ENCODE results near the gene IL11.

Gene IL11

DNA sequence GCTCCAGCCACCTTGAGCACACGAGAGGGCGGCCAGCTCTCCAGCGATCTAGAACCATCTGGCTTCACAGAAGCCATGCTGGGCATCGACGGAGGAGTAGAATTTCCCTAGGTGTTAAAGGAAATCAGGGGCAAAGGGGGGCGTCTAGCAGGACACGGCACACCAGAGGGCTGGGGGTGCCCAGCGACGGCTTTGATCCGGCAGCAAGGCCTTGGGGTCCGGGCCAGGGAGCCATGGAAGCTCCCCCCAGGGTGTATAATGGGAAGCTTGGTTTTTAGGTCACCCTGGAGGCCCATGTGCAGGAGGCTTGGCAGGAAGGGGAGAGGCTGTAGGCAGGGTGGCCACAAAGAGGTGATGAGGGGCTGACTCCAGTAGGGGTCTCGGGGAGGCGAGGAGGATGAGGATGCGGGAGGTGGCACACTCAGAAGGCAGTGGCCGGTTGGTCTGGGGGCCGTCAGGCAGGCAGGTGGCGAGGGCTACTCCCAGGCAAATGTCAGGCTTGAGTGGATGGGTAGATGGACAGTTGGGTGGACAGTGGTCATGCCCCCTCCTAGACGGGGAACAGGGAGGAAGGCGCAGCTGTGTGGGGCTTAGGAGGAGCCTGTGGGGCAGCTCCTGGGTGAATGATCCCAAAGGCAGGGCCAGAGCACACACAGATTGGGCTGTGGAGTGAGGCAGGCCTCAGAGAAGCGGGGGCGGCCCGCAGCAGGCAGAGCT is 25.0 kb downstream of the IL11 start:
- no peaks in the 10 kb centered on the region for H3K9me3 ChIP-seq (ENCODE audit: control insufficient read depth, low read length)
- no peak overlapping the region for H2AFZ ChIP-seq
- H3K4me1 ChIP-seq, result no peaks in the 10 kb centered on the region
- H3K79me2 ChIP-seq, result peaks cover 3% of the 10 kb centered on the region
- no peaks in the 10 kb centered on the region for H3K36me3 ChIP-seq (ENCODE audit: control insufficient read depth, insufficient read depth, low read length)
- H3K9ac ChIP-seq, result no peak overlapping the region
- TF ChIP-seq, protein P1, sequence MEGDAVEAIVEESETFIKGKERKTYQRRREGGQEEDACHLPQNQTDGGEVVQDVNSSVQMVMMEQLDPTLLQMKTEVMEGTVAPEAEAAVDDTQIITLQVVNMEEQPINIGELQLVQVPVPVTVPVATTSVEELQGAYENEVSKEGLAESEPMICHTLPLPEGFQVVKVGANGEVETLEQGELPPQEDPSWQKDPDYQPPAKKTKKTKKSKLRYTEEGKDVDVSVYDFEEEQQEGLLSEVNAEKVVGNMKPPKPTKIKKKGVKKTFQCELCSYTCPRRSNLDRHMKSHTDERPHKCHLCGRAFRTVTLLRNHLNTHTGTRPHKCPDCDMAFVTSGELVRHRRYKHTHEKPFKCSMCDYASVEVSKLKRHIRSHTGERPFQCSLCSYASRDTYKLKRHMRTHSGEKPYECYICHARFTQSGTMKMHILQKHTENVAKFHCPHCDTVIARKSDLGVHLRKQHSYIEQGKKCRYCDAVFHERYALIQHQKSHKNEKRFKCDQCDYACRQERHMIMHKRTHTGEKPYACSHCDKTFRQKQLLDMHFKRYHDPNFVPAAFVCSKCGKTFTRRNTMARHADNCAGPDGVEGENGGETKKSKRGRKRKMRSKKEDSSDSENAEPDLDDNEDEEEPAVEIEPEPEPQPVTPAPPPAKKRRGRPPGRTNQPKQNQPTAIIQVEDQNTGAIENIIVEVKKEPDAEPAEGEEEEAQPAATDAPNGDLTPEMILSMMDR (IDR thresholded peaks at IDR 0.05), result no peak
- no peak overlapping the region for H3K27ac ChIP-seq
- no peaks in the 10 kb centered on the region for H3K27me3 ChIP-seq (ENCODE audit: control insufficient read depth, insufficient read depth, low read length)
- no peak overlapping the region for H3K4me3 ChIP-seq (ENCODE audit: low read depth, low read length)
- no peak overlapping the region for H3K4me2 ChIP-seq (ENCODE audit: low read length)

DNA sequence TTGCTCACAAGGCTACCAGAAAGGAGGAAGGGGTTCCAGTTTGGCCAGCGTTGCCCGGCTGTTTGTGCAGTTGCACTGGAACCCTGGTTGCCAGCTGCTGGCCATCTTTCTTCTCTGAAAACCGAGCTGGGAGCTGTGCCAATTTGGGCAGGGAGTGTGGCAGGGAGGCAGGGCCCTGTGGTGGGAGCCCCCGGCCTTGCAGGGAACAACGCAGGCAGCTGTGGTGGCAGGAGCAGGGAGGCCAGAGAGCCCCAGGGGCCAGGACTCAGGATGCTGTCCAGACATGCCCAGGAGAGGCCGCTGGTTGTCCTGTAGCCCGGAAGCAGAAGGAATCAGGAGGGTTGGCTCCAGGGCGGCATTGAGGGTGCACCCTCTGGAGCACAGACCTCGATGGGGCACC is 25.8 kb downstream of the IL11 start:
- Histone ChIP-seq H3K27ac (no peak overlapping the region), H3K79me2 (peaks cover 4% of the 10 kb centered on the region), H3K4me1 (no peaks in the 10 kb centered on the region), H3K27me3 (ENCODE audit: control insufficient read depth, insufficient read depth, low read length) (no peaks in the 10 kb centered on the region), H3K4me2 (ENCODE audit: low read length) (no peak overlapping the region), H2AFZ (no peak overlapping the region), H3K36me3 (ENCODE audit: control insufficient read depth, insufficient read depth, low read length) (no peaks in the 10 kb centered on the region), H3K9me3 (ENCODE audit: control insufficient read depth, low read length) (no peaks in the 10 kb centered on the region), H3K9ac (no peak overlapping the region), H3K4me3 (ENCODE audit: low read depth, low read length) (no peak overlapping the region)
- TF ChIP-seq, protein P1 (IDR thresholded peaks at IDR 0.05), result no peak

DNA sequence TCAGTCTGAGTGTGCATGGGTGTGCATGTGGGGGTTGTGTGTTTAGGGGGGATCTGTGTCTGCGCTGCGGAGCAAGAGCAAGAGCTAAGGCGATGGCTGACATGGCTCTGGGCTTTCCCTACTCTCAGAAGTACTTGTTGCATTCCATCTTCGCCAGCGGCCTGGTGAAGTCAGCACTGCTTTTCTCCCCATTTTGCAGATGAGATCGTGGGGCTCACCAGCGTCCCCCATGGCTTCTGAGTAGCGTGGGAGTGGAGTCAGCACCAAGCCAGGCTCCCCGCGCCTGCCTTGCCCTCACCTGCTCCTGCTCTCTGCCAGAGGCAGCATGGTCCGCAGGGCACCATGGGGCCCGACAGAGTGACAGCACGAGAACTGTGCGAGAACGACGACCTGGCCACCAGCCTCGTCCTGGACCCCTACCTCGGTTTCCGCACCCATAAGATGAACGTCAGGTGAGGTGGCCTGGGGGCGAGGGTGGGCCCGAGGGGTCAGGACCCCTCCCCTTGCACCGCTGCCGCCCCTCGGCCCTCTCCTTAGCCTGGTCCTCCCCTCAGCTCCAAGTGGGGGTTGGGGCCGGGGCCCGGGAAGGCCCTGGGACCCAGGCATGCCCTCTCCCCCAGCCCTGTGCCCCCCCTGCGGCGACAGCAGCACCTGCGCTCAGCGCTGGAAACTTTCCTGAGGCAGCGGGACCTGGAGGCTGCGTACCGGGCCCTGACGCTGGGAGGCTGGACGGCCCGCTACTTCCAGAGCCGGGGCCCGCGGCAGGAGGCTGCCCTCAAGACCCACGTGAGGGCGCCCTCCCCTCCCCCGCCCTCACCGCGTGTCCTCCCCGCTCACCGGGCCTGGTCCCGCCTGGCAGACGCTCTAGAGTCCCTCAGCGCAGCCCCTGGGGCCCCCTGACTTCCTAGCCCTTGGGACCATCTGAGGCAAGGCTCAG is 28.4 kb downstream of the IL11 start:
- H3K4me2 ChIP-seq (ENCODE audit: low read length), result no peak overlapping the region
- H3K4me1 ChIP-seq, result peaks cover 7% of the 10 kb centered on the region
- H3K36me3 ChIP-seq (ENCODE audit: control insufficient read depth, insufficient read depth, low read length), result no peaks in the 10 kb centered on the region
- H3K9me3 ChIP-seq (ENCODE audit: control insufficient read depth, low read length), result no peaks in the 10 kb centered on the region
- H3K9ac ChIP-seq, result no peak overlapping the region
- H3K27ac ChIP-seq, result no peak overlapping the region
- H2AFZ ChIP-seq, result no peak overlapping the region
- TF ChIP-seq, protein P1 (IDR thresholded peaks at IDR 0.05), result no peak
- no peaks in the 10 kb centered on the region for H3K27me3 ChIP-seq (ENCODE audit: control insufficient read depth, insufficient read depth, low read length)
- H3K4me3 ChIP-seq (ENCODE audit: low read depth, low read length), result no peak overlapping the region
- peaks cover 4% of the 10 kb centered on the region for H3K79me2 ChIP-seq

DNA sequence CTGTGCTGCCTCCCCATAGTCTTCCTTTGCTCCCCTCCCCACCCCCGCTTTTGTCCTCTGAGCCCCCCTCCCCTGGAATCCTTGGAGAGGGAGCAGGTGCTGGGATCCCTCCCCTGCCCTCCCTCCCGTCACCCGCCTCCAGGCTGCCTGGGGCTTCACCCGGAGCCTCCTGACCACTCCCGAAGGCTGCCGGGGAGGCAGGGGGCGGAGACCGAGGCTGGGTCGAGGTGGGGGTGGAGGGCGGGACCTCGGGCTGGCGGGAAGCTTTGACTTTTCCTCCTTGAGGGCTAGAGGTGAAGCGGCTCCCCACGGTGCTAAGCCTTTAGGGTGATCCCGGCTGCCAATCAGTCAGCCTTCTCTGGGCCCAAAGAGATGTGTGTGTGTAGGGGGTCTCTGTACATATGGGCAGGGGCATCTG is 29.1 kb downstream of the IL11 start:
- H3K27ac ChIP-seq, result no peak overlapping the region
- H2AFZ ChIP-seq, result no peak overlapping the region
- peaks cover 4% of the 10 kb centered on the region for H3K79me2 ChIP-seq
- no peaks in the 10 kb centered on the region for H3K36me3 ChIP-seq (ENCODE audit: control insufficient read depth, insufficient read depth, low read length)
- peaks cover 7% of the 10 kb centered on the region for H3K4me1 ChIP-seq
- no peaks in the 10 kb centered on the region for H3K27me3 ChIP-seq (ENCODE audit: control insufficient read depth, insufficient read depth, low read length)
- H3K4me3 ChIP-seq (ENCODE audit: low read depth, low read length), result peak overlapping the region; percentile 96
- H3K9me3 ChIP-seq (ENCODE audit: control insufficient read depth, low read length), result no peaks in the 10 kb centered on the region
- H3K9ac ChIP-seq, result no peak overlapping the region
- H3K4me2 ChIP-seq (ENCODE audit: low read length), result peak overlapping the region; percentile 95
- TF ChIP-seq, protein P1 (IDR thresholded peaks at IDR 0.05), result no peak

Measured in parathyroid adenoma (tissue), 2 donors.